HEK293 (cell line): ENCODE data around the gene UBASH3B.

ENCODE experiments used
- CTCF ChIA-PET: fragments of 350-600 bp; formaldehyde crosslinking; extraction: SDS; loops from one replicate; lab custom pipeline; 2021; ENCODE audit warnings: antibody characterized with exemption; lab: Yijun Ruan, JAX
- POLR2A ChIA-PET: fragments of 300-600 bp; formaldehyde crosslinking; extraction: SDS; loops from one replicate; lab custom pipeline; 2020; ENCODE audit warnings: antibody characterized with exemption, inconsistent platforms; lab: Yijun Ruan, JAX
- H3K27ac ChIP-seq: fragments of 200-500 bp; sonication (Bioruptor generic); 2 replicates; pipeline ENCODE4 v1.5.1; 2014; ENCODE audit warnings: low read depth, low read length, control low read depth, inconsistent platforms; ENCODE audit errors: extremely low read depth
- H3K36me3 ChIP-seq, 2 experiments: fragments of 200-500 bp in 1 of 2; sonication (Bioruptor generic) in 1 of 2; 1 replicate in 1 of 2; 2 replicates in 1 of 2; pipeline ENCODE4 v1.5.1; 2014 to 2017; ENCODE audit warnings: inconsistent platforms in 2 of 2, low read length in 2 of 2; ENCODE audit not compliant: control insufficient read depth in 2 of 2, insufficient read depth in 1 of 2
- H3K4me1 ChIP-seq: fragments of 200-500 bp; sonication (Bioruptor generic); 2 replicates; pipeline ENCODE4 v1.5.1; 2014; ENCODE audit warnings: mild to moderate bottlenecking, low read length, inconsistent platforms; ENCODE audit not compliant: control insufficient read depth, insufficient read depth
- H3K4me3 ChIP-seq: 2 replicates; pipeline ENCODE4 v1.5.1; 2011; ENCODE audit warnings: low read depth, mild to moderate bottlenecking, control low read depth, low read length, moderate library complexity
- H3K9me3 ChIP-seq: fragments of 200-500 bp; sonication (Bioruptor generic); 2 replicates; pipeline ENCODE4 v1.5.1; 2014; ENCODE audit warnings: low read depth, low read length, inconsistent platforms; ENCODE audit not compliant: control insufficient read depth, insufficient read depth
- EGR2 ChIP-seq: fragments of 450-650 bp; formaldehyde crosslinking; IDR thresholded peaks from 2 replicates; pipeline ENCODE4 v1.5.1; 2016; ENCODE audit warnings: low read depth, missing biosample characterization, missing genetic modification characterization
- HOXA7 ChIP-seq: sonication (generic); formaldehyde crosslinking; IDR thresholded peaks from 2 replicates; pipeline ENCODE4 v1.8.1; 2022; ENCODE audit warnings: missing genetic modification reagents, borderline replicate concordance
- KLF16 ChIP-seq: fragments of 450-650 bp; formaldehyde crosslinking; IDR thresholded peaks from 2 replicates; pipeline ENCODE4 v1.5.1; 2017; ENCODE audit warnings: missing biosample characterization, missing genetic modification characterization
- KLF17 ChIP-seq: fragments of 450-650 bp; formaldehyde crosslinking; IDR thresholded peaks from 2 replicates; pipeline ENCODE4 v1.5.1; 2016; ENCODE audit warnings: missing biosample characterization, missing genetic modification characterization
- KLF7 ChIP-seq: fragments of 450-650 bp; formaldehyde crosslinking; IDR thresholded peaks from 2 replicates; pipeline ENCODE4 v1.5.1; 2016; ENCODE audit warnings: missing biosample characterization, missing genetic modification characterization, borderline replicate concordance
- WT1 ChIP-seq: fragments of 450-650 bp; formaldehyde crosslinking; IDR thresholded peaks from 2 replicates; pipeline ENCODE4 v1.5.1; 2016; ENCODE audit warnings: missing biosample characterization, missing genetic modification characterization
- ZNF148 ChIP-seq: fragments of 450-650 bp; formaldehyde crosslinking; IDR thresholded peaks from 2 replicates; pipeline ENCODE4 v1.5.0; 2017; ENCODE audit warnings: missing biosample characterization, missing genetic modification characterization, borderline replicate concordance
- ZNF169 ChIP-seq: fragments of 450-650 bp; formaldehyde crosslinking; IDR thresholded peaks from 2 replicates; pipeline ENCODE4 v1.5.1; 2016; ENCODE audit warnings: missing biosample characterization, missing genetic modification characterization
- ZNF211 ChIP-seq: fragments of 450-650 bp; formaldehyde crosslinking; IDR thresholded peaks from 2 replicates; pipeline ENCODE4 v1.5.1; 2016; ENCODE audit warnings: low read depth, missing biosample characterization, missing genetic modification characterization
- ZNF221 ChIP-seq: fragments of 450-650 bp; formaldehyde crosslinking; IDR thresholded peaks from 2 replicates; pipeline ENCODE4 v1.5.1; 2017; ENCODE audit warnings: missing biosample characterization, missing genetic modification characterization, borderline replicate concordance
- ZNF292 ChIP-seq: fragments of 450-650 bp; formaldehyde crosslinking; IDR thresholded peaks from 2 replicates; pipeline ENCODE4 v1.5.1; 2016; ENCODE audit warnings: low read depth, missing biosample characterization, missing genetic modification characterization, borderline replicate concordance
- ZNF354C ChIP-seq: fragments of 450-650 bp; formaldehyde crosslinking; IDR thresholded peaks from 2 replicates; pipeline ENCODE4 v1.5.1; 2016; ENCODE audit warnings: missing biosample characterization, missing genetic modification characterization, low read depth, borderline replicate concordance
- ZNF510 ChIP-seq: fragments of 450-650 bp; formaldehyde crosslinking; IDR thresholded peaks from 2 replicates; pipeline ENCODE4 v1.5.1; 2018; ENCODE audit warnings: mild to moderate bottlenecking, missing genetic modification characterization, missing biosample characterization; ENCODE audit not compliant: insufficient replicate concordance
- ZNF513 ChIP-seq: fragments of 450-650 bp; IDR thresholded peaks from 2 replicates; pipeline ENCODE4 v1.5.1; 2018; ENCODE audit warnings: missing biosample characterization, missing genetic modification characterization
- ZNF548 ChIP-seq: fragments of 450-650 bp; formaldehyde crosslinking; IDR thresholded peaks from 2 replicates; pipeline ENCODE4 v1.5.1; 2016; ENCODE audit warnings: missing biosample characterization, missing genetic modification characterization
- ZNF585B ChIP-seq: fragments of 450-650 bp; formaldehyde crosslinking; IDR thresholded peaks from 2 replicates; pipeline ENCODE4 v1.5.1; 2016; ENCODE audit warnings: missing biosample characterization, missing genetic modification characterization
- ZNF654 ChIP-seq: fragments of 450-650 bp; formaldehyde crosslinking; IDR thresholded peaks from 2 replicates; pipeline ENCODE4 v1.5.1; 2016; ENCODE audit warnings: low read depth, missing biosample characterization, missing genetic modification characterization
- ZNF830 ChIP-seq: fragments of 450-650 bp; IDR thresholded peaks from 2 replicates; pipeline ENCODE4 v1.5.0; 2018; ENCODE audit warnings: missing biosample characterization, missing genetic modification characterization, low read depth, mild to moderate bottlenecking, moderate library complexity
- ZNF843 ChIP-seq: fragments of 450-650 bp; formaldehyde crosslinking; IDR thresholded peaks from 2 replicates; pipeline ENCODE4 v1.5.1; 2016; ENCODE audit warnings: missing biosample characterization, missing genetic modification characterization
- ZSCAN18 ChIP-seq: fragments of 450-650 bp; formaldehyde crosslinking; IDR thresholded peaks from 2 replicates; pipeline ENCODE4 v1.5.1; 2016; ENCODE audit warnings: missing biosample characterization, missing genetic modification characterization
- TF ChIP-seq, protein P1 (sequence below): fragments of 450-650 bp; formaldehyde crosslinking; IDR thresholded peaks from 2 replicates; pipeline ENCODE4 v1.5.1; 2017; ENCODE audit warnings: missing biosample characterization, missing genetic modification characterization
- TF ChIP-seq, protein P2 (sequence below): fragments of 450-650 bp; formaldehyde crosslinking; IDR thresholded peaks from 2 replicates; pipeline ENCODE4 v1.5.1; 2016; ENCODE audit warnings: missing biosample characterization, missing genetic modification characterization

The UBASH3B gene

DNA sequence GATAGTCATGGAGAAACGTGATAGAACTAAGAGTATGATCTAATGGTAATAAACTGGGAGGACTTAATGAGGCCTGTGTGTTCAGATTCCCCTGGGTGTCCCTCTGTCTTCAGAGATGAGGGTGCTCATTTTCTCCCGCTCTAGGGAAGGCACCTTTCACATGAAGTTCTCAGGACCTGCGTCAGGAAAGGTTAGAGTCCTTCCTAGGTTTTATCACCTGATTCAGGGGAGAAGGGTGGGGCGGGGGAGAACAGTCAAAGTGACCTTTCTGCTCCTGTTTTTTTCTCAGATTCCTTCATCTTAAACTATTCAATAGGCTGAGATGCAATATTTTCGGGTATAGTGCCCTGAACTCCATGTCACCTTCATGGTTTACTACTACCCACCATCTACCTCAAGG lies 160.4 kb downstream of the UBASH3B start:
- Histone ChIP-seq H3K4me1 (no peaks in the 10 kb centered on the region), H3K4me3 (no peak overlapping the region), H3K27ac (no peak overlapping the region), H3K36me3 (no peaks in the 10 kb centered on the region), H3K9me3 (no peaks in the 10 kb centered on the region)
- POLR2A ChIA-PET: no interaction called here
- TF ChIP-seq ZNF654 (tag by site-specific recombination) (no peak), KLF7 (tag by site-specific recombination) (no peak), ZNF169 (tag by site-specific recombination) (no peak), ZNF292 (tag by site-specific recombination) (no peak), ZNF510 (tag by site-specific recombination) (no peak), ZNF843 (tag by site-specific recombination) (no peak), HOXA7 (CRISPR knock-in tag) (no peak), ZNF585B (tag by site-specific recombination) (no peak), ZNF513 (tag by site-specific recombination) (no peak), ZNF211 (tag by site-specific recombination) (no peak), ZNF548 (tag by site-specific recombination) (no peak)
- TF ChIP-seq, protein P1, sequence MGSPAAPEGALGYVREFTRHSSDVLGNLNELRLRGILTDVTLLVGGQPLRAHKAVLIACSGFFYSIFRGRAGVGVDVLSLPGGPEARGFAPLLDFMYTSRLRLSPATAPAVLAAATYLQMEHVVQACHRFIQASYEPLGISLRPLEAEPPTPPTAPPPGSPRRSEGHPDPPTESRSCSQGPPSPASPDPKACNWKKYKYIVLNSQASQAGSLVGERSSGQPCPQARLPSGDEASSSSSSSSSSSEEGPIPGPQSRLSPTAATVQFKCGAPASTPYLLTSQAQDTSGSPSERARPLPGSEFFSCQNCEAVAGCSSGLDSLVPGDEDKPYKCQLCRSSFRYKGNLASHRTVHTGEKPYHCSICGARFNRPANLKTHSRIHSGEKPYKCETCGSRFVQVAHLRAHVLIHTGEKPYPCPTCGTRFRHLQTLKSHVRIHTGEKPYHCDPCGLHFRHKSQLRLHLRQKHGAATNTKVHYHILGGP (tag by site-specific recombination): no peak
- TF ChIP-seq, protein P2, sequence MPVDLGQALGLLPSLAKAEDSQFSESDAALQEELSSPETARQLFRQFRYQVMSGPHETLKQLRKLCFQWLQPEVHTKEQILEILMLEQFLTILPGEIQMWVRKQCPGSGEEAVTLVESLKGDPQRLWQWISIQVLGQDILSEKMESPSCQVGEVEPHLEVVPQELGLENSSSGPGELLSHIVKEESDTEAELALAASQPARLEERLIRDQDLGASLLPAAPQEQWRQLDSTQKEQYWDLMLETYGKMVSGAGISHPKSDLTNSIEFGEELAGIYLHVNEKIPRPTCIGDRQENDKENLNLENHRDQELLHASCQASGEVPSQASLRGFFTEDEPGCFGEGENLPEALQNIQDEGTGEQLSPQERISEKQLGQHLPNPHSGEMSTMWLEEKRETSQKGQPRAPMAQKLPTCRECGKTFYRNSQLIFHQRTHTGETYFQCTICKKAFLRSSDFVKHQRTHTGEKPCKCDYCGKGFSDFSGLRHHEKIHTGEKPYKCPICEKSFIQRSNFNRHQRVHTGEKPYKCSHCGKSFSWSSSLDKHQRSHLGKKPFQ (tag by site-specific recombination): no peak
- CTCF ChIA-PET: interaction anchor here (0.7 to 5.5 kb wide), 4 partner anchors 20 to 48 kb away, joined by 4 to 46 read pairs (median 11); no protein-coding TSS in a partner anchor

DNA sequence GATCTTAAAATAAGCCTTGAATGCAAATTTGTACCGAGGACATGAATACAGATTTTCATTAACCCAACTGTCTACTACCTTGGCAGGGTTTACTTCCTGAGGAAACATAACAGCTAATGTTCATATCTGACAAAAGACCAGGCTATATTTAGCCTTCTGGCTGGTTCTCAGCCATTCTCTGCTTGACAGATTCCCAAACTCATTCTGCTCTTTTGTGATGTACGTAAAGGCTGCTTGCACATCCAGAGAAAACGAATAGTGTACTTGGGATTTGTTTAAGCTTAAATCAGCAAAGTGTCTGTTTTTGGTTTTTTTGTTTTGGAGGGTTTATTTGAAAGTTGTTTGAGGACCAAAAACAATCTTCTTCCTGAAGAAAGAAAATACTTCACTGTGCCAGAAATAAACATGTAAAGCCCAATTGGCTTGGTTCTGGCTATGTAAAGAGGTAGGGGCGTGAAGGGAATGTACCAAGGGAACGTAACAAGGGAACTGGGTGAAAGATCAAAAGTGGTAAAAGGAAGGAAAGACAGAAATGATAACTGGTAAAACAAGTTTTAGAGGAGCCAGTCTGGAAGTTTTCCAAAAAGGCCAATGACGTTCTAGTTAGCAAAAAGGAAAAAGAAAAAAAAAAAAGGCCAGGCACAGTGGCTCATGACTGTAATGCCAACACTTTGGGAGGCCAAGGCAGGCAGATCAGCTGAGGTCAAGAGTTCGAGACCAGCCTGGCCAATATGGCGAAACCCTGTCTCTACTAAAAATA lies 161.4 kb downstream of the UBASH3B start:
- ChIA-PET CTCF (interaction anchor here (0.6 to 5.5 kb wide), 4 partner anchors 21 to 38 kb away, joined by 3 to 46 read pairs (median 9); no protein-coding TSS in a partner anchor), POLR2A (no interaction called here)
- no peak overlapping the region for H3K27ac ChIP-seq

More for the DNA sequence above, 161.4 kb downstream of the UBASH3B start:
- no peaks in the 10 kb centered on the region for H3K36me3 ChIP-seq
- no peaks in the 10 kb centered on the region for H3K9me3 ChIP-seq
- TF ChIP-seq ZNF148 (tag by site-specific recombination): no peak
- no peak for TF ChIP-seq KLF17
- TF ChIP-seq KLF16: no peak
- TF ChIP-seq ZSCAN18 (tag by site-specific recombination): no peak
- TF ChIP-seq ZNF221 (tag by site-specific recombination): no peak
- no peak for TF ChIP-seq EGR2 (tag by site-specific recombination)
- TF ChIP-seq WT1 (tag by site-specific recombination): no peak
- TF ChIP-seq ZNF830: no peak
- TF ChIP-seq ZNF354C: no peak
- no peak overlapping the region for H3K4me3 ChIP-seq
- no peaks in the 10 kb centered on the region for H3K4me1 ChIP-seq
